AG09309 (cell line): ENCODE measurements around the gene TTYH3.

Experiments
- DNase-seq: peaks from one replicate; pipeline ENCODE4 v3.0.0-alpha.2; 2010; ENCODE audit warnings: low read depth
- H3K4me3 ChIP-seq: 2 replicates; pipeline ENCODE4 v1.5.1; 2011; ENCODE audit warnings: mild to moderate bottlenecking, low read depth, low read length, moderate library complexity; ENCODE audit not compliant: control insufficient read depth
- TF ChIP-seq, protein P1 (sequence below): IDR thresholded peaks from 2 replicates; pipeline ENCODE4 v1.5.1; 2011; ENCODE audit warnings: mild to moderate bottlenecking, low read depth, low read length, inconsistent platforms; ENCODE audit not compliant: insufficient read depth, control insufficient read depth; ENCODE audit errors: missing control alignments

Gene TTYH3

DNA sequence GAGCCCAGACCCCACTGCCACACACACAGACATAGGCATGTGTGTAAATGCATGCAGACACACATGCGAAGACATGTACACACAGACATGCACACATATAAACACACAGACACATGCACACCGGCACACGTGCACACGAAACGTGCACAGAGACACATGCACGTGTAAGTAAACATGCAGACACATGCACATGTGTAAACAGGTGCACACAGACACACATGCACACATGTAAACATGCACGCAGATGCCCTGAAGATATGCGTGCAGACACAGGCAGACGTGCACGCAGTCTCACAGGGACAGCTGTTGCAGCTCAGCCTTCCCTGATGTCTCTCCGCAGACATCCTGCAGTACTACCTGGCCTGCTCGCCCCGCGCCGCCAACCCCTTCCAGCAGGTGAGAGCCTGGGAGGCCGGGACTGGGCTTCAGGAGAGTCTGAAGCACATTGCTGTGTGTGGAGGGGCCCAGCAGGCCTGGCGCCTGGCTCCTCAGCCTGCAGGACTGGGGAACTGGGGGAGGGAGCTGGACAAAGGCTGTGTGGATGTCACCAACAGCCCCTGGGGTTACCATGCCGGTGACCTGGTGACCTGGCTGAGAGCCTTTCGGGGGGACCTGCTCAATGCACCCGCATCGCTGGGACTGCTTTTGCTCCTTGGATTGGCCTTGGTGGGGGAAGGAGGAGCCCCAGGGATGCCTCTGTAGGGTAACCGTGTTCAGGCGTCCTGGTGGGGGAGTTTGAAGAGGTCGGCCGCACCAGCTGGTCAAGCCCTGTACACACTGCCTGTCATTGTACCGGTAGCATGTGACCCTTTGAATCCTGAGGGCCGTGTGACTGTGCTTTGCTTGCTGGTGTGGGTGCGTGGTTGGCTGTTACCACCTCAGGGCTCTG is 20.3 kb downstream of the TTYH3 start:
- TF ChIP-seq, protein P1, sequence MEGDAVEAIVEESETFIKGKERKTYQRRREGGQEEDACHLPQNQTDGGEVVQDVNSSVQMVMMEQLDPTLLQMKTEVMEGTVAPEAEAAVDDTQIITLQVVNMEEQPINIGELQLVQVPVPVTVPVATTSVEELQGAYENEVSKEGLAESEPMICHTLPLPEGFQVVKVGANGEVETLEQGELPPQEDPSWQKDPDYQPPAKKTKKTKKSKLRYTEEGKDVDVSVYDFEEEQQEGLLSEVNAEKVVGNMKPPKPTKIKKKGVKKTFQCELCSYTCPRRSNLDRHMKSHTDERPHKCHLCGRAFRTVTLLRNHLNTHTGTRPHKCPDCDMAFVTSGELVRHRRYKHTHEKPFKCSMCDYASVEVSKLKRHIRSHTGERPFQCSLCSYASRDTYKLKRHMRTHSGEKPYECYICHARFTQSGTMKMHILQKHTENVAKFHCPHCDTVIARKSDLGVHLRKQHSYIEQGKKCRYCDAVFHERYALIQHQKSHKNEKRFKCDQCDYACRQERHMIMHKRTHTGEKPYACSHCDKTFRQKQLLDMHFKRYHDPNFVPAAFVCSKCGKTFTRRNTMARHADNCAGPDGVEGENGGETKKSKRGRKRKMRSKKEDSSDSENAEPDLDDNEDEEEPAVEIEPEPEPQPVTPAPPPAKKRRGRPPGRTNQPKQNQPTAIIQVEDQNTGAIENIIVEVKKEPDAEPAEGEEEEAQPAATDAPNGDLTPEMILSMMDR: no peak
- DNase-seq: no peak

DNA sequence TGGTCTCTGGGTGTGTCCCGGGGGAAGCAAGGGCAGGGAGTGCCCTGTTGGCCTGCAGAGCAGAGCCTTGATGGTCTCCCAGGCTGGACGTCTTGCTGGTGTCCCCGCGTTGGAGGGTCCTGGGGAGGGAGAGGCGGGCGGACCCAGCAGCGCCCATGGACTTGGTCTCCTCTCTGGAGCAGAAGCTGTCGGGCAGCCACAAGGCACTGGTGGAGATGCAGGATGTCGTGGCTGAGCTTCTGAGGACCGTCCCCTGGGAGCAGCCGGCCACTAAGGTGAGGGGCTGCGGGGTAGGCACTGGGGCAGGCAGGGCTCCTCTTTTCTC is 20.9 kb downstream of the TTYH3 start:
- TF ChIP-seq, protein P1: no peak

More for the DNA sequence above, 20.3 kb downstream of the TTYH3 start:
- no peak overlapping the region for H3K4me3 ChIP-seq

DNA sequence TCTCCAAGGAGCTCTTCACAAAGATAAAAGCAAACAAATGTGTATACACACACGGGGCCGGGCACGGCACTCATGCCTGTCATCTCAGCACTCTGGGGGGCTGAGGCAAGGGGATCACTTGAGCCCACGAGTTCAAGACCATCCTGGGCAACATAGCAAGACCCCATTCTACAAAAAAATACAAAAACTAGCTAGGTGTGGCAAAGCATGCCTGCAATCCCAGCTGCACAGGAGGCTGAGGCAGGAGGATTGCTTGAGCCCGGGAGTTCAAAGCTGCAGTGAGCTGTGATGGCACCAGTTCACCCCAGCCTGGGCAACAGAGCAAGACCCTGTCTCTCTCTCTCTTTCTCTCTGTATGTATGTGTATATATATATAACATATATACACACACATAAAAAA is 22.3 kb downstream of the TTYH3 start:
- TF ChIP-seq, protein P1: no peak
- H3K4me3 ChIP-seq: no peak overlapping the region
- DNase-seq: no peak

More for the DNA sequence above, 20.9 kb downstream of the TTYH3 start:
- DNase-seq: no peak
- no peak overlapping the region for H3K4me3 ChIP-seq

DNA sequence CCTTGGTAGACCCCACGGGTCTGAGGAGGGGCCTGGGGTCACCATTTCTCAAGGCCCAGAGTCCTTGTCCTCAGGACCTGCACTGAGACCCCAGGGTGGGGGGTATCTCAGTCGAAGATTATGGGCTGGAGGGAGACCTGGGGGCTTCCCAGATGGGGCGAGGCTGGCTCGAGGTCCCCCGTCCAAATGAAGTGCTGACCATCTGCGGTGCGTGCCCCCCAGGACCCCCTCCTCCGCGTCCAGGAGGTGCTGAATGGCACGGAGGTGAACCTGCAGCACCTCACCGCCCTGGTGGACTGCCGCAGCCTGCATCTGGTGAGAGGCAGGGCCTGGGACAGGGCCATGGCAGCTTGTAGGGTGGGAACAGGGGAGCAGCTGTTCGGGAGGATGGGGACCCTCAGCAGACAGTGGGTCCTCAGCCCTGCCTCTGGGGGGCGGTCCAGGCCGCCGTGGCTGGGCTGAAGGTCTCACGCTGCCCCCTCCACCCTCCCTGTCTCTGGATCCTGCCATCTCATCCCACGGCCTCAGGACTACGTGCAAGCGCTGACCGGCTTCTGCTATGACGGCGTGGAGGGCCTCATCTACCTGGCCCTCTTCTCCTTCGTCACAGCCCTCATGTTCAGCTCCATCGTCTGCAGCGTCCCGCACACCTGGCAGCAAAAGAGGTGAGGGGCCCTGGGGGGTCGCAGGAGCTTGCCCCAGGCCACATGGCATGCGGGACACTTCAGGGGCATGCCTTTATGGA is 24.3 kb downstream of the TTYH3 start:
- no peak overlapping the region for H3K4me3 ChIP-seq
- DNase-seq: no peak
- TF ChIP-seq, protein P1: no peak

DNA sequence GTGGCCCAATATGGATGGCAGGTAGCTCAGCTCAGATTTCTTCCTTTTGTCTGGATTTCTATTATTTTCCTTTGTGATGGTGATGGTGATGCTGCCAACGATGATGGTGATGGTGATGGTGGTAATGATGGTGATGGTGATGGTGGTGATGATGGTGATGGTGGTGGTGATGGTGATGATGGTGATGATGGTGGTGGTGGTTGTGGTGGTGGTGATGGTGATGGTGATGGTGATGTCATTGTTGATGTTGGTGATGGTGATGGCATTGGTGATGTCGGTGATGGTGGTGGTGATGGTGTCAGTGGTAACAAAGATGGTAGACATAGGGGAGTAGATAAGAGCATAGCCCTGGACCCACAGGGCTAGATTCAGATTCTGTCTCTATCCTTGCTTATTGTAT is 25.4 kb downstream of the TTYH3 start:
- H3K4me3 ChIP-seq: no peak overlapping the region
- DNase-seq: no peak
- TF ChIP-seq, protein P1: no peak

DNA sequence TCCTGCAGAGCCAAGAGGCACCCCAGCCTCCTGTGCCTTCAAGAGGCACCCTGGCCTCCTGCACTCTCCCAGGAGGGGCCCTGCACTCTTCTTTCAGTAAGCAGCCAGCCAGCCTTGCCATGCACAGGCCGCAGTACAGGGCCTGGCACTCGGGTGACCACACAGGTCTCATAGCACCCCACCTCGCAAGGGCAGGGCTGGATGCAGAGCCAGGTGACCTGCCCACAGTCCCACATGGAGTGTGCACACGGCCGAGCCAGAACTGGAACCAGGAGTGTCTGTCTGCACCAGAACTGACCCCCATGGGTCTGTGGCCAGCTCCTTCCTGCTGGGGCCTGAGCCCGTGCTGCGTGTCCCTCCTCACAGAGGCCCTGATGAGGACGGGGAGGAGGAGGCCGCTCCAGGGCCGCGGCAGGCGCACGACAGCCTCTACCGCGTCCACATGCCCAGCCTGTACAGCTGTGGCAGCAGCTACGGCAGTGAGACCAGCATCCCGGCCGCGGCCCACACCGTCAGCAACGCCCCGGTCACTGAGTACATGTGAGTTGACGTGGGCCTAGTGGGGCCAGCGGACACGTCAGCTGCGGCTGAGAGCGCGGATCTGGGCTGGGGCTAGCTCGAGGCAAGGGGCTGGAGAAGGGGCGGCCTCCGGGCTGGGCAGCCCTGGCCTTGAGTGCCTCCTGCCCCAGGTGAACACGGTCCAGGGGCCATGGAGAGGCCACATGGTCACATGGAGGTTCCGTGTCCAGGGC is 26.3 kb downstream of the TTYH3 start:
- no peak for DNase-seq
- TF ChIP-seq, protein P1: no peak
- no peak overlapping the region for H3K4me3 ChIP-seq
